ENCODE data around the gene KRT76.

KRT76 gene

GRCh38 chr12:52735106-52735505 is 42.0 kb downstream of the KRT76 start:
- no peak overlapping the region for H3K4me2 ChIP-seq
- no peaks in the 10 kb centered on the region for H3K4me1 ChIP-seq (ENCODE audit: low read depth, poor library complexity, severe bottlenecking)
- H4K20me1 ChIP-seq (ENCODE audit: insufficient read depth), result no peaks in the 10 kb centered on the region
- H3K4me3 ChIP-seq (IDR thresholded peaks at IDR 0.05; ENCODE audit: insufficient read depth, low read depth, low read length), result no peak overlapping the region
- H3K36me3 ChIP-seq (ENCODE audit: insufficient read depth), result no peaks in the 10 kb centered on the region
- no peak overlapping the region for H3K9ac ChIP-seq
- H3K27ac ChIP-seq, result no peak overlapping the region
- peaks cover 55% of the 10 kb centered on the region for H3K27me3 ChIP-seq (ENCODE audit: insufficient read depth, low read depth)
- TF ChIP-seq CTCF (conservative IDR thresholded peaks at IDR 0.05; ENCODE audit: low read depth, low read length), result no peak
- no peak overlapping the region for H2AFZ ChIP-seq (ENCODE audit: low read depth)
- no peaks in the 10 kb centered on the region for H3K79me2 ChIP-seq (ENCODE audit: insufficient read depth, low read depth)

GRCh38 chr12:52730793-52731192 is 46.4 kb downstream of the KRT76 start:
- Histone ChIP-seq H3K79me2 (ENCODE audit: insufficient read depth, low read depth) (no peaks in the 10 kb centered on the region), H3K4me2 (no peak overlapping the region), H3K36me3 (ENCODE audit: insufficient read depth) (no peaks in the 10 kb centered on the region), H3K4me1 (ENCODE audit: low read depth, poor library complexity, severe bottlenecking) (no peaks in the 10 kb centered on the region), H3K27ac (no peak overlapping the region), H4K20me1 (ENCODE audit: insufficient read depth) (no peaks in the 10 kb centered on the region), H3K4me3 (IDR thresholded peaks at IDR 0.05; ENCODE audit: insufficient read depth, low read depth, low read length) (no peak overlapping the region), H3K9ac (no peak overlapping the region), H3K27me3 (ENCODE audit: insufficient read depth, low read depth) (peaks cover 65% of the 10 kb centered on the region), H2AFZ (ENCODE audit: low read depth) (no peak overlapping the region)
- TF ChIP-seq CTCF (conservative IDR thresholded peaks at IDR 0.05; ENCODE audit: low read depth, low read length), result no peak

DNA sequence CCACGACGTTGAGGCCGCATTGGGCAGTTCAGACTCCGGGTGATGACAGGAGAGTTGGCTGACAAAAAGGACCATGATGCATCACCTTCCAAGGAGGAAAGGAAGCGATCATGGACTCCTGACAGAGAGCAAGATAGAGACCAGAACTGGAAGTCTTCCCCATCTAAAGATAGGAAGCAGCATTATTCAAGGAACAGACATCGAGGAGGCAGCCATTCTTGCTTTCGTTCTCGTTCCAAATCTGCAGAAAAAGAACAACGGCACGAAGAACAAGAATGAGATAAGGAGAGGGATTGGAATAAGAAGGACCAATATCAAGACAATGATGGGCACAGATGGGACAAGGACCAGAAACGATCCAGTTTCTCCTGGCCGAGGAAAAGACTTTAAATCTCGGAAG is 46.8 kb downstream of the KRT76 start:
- H3K4me3 ChIP-seq (IDR thresholded peaks at IDR 0.05; ENCODE audit: insufficient read depth, low read depth, low read length), result no peak overlapping the region
- no peak overlapping the region for H2AFZ ChIP-seq (ENCODE audit: low read depth)
- no peak overlapping the region for H3K9ac ChIP-seq
- TF ChIP-seq CTCF (conservative IDR thresholded peaks at IDR 0.05; ENCODE audit: low read depth, low read length), result no peak
- H4K20me1 ChIP-seq (ENCODE audit: insufficient read depth), result no peaks in the 10 kb centered on the region
- H3K27me3 ChIP-seq (ENCODE audit: insufficient read depth, low read depth), result peaks cover 61% of the 10 kb centered on the region
- no peak overlapping the region for H3K4me2 ChIP-seq
- H3K79me2 ChIP-seq (ENCODE audit: insufficient read depth, low read depth), result no peaks in the 10 kb centered on the region
- no peaks in the 10 kb centered on the region for H3K36me3 ChIP-seq (ENCODE audit: insufficient read depth)
- no peak overlapping the region for H3K27ac ChIP-seq
- H3K4me1 ChIP-seq (ENCODE audit: low read depth, poor library complexity, severe bottlenecking), result no peaks in the 10 kb centered on the region

- no peak overlapping the region for H3K4me2 ChIP-seq
- H3K36me3 ChIP-seq (ENCODE audit: insufficient read depth), result no peaks in the 10 kb centered on the region
- H3K4me3 ChIP-seq (IDR thresholded peaks at IDR 0.05; ENCODE audit: insufficient read depth, low read depth, low read length), result no peak overlapping the region
- TF ChIP-seq CTCF (conservative IDR thresholded peaks at IDR 0.05; ENCODE audit: low read depth, low read length), result no peak
- H3K27me3 ChIP-seq (ENCODE audit: insufficient read depth, low read depth), result peaks cover 60% of the 10 kb centered on the region
- no peak overlapping the region for H3K9ac ChIP-seq
- H2AFZ ChIP-seq (ENCODE audit: low read depth), result no peak overlapping the region
- H3K4me1 ChIP-seq (ENCODE audit: low read depth, poor library complexity, severe bottlenecking), result no peaks in the 10 kb centered on the region
- H4K20me1 ChIP-seq (ENCODE audit: insufficient read depth), result no peaks in the 10 kb centered on the region
- no peak overlapping the region for H3K27ac ChIP-seq
- H3K79me2 ChIP-seq (ENCODE audit: insufficient read depth, low read depth), result no peaks in the 10 kb centered on the region
Measured at GRCh38 chr12:52729147-52729546, 48.0 kb downstream of the KRT76 start.

Measured in KMS-11 (cell line).